GM23338 (cell line): Measurements from ENCODE around the gene TCN2.

Experiments
- CREB1 ChIP-seq: fragments of 250-450 bp; sonication (Bioruptor Pico); IDR thresholded peaks from 2 replicates; pipeline ENCODE4 v1.5.0; 2020; ENCODE audit warnings: low read depth, mild to moderate bottlenecking, moderate library complexity
- EZH2 ChIP-seq: fragments of 200-600 bp; sonication (generic); IDR thresholded peaks from one replicate; pipeline ENCODE4 v1.8.0; 2017; ENCODE audit warnings: antibody characterized with exemption, mild to moderate bottlenecking, low read depth; ENCODE audit not compliant: unreplicated experiment
- EZH2phosphoT487 ChIP-seq: fragments of 200-600 bp; sonication (generic); IDR thresholded peaks from one replicate; pipeline ENCODE4 v1.8.1; 2018; ENCODE audit warnings: antibody characterized with exemption; ENCODE audit not compliant: unreplicated experiment
- JUNB ChIP-seq: IDR thresholded peaks from one replicate; pipeline ENCODE4 v1.6.1; 2016; ENCODE audit warnings: antibody characterized with exemption; ENCODE audit not compliant: unreplicated experiment
- NANOG ChIP-seq: IDR thresholded peaks from 2 replicates; pipeline ENCODE4 v1.6.1; 2016; ENCODE audit warnings: antibody characterized with exemption, borderline replicate concordance
- POLR2AphosphoS5 ChIP-seq: IDR thresholded peaks from 2 replicates; pipeline ENCODE4 v1.6.1; 2016; ENCODE audit warnings: antibody characterized with exemption, low read depth
- ZNF331 ChIP-seq: fragments of 250-450 bp; sonication (Bioruptor Pico); IDR thresholded peaks from 2 replicates; pipeline ENCODE4 v1.5.0; 2020; ENCODE audit warnings: low read depth, mild to moderate bottlenecking, moderate library complexity
- TF ChIP-seq, protein P1 (sequence below), 2 experiments: fragments of 200-600 bp in 1 of 2; sonication (generic) in 1 of 2; conservative IDR thresholded peaks; 2 replicates each; pipeline versions ENCODE4 v1.5.1 to v1.6.1; 2016 to 2017; ENCODE audit warnings: antibody characterized with exemption in 2 of 2, low read depth in 2 of 2, mild to moderate bottlenecking in 2 of 2, moderate library complexity in 1 of 2
- TF ChIP-seq, protein P2 (sequence below): IDR thresholded peaks from one replicate; pipeline ENCODE4 v1.6.1; 2018; ENCODE audit warnings: antibody characterized with exemption; ENCODE audit not compliant: unreplicated experiment
- TF ChIP-seq, protein P3 (sequence below): fragments of 250-450 bp; sonication (Bioruptor Pico); IDR thresholded peaks from 2 replicates; pipeline ENCODE4 v1.5.0; 2020; ENCODE audit warnings: mild to moderate bottlenecking, moderate library complexity
- TF ChIP-seq, protein P4 (sequence below): IDR thresholded peaks from 2 replicates; pipeline ENCODE4 v1.6.1; 2016; ENCODE audit warnings: antibody characterized with exemption

DNA sequence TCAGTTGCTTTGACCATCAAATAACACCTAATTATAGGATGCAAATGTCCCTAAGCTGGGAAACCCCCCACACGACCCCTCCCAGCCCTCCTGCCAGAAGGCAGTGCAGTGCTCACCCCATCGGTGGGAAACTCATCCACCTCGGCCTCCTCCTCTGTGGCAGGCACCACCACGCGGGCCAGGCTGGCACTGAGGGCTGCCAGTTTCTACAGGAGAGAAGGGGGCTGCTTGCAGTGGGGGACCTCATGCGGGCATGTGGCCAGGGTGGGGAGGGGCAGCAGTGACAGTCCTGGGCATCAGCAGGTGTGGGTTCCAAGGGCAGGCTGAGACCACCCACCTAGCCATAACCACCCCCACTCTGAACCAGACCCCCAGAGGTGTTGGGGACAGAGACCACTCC lies 26.1 kb upstream of the TCN2 start:
- TF ChIP-seq EZH2 (no peak), EZH2phosphoT487 (no peak), POLR2AphosphoS5 (no peak), NANOG (no peak), ZNF331 (CRISPR knock-in tag) (no peak), CREB1 (no peak), JUNB (no peak)
- TF ChIP-seq, protein P1, sequence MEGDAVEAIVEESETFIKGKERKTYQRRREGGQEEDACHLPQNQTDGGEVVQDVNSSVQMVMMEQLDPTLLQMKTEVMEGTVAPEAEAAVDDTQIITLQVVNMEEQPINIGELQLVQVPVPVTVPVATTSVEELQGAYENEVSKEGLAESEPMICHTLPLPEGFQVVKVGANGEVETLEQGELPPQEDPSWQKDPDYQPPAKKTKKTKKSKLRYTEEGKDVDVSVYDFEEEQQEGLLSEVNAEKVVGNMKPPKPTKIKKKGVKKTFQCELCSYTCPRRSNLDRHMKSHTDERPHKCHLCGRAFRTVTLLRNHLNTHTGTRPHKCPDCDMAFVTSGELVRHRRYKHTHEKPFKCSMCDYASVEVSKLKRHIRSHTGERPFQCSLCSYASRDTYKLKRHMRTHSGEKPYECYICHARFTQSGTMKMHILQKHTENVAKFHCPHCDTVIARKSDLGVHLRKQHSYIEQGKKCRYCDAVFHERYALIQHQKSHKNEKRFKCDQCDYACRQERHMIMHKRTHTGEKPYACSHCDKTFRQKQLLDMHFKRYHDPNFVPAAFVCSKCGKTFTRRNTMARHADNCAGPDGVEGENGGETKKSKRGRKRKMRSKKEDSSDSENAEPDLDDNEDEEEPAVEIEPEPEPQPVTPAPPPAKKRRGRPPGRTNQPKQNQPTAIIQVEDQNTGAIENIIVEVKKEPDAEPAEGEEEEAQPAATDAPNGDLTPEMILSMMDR (conservative IDR thresholded peaks at IDR 0.05; ENCODE audit: low read depth in 2 of 2), result no peak
- TF ChIP-seq, protein P2, sequence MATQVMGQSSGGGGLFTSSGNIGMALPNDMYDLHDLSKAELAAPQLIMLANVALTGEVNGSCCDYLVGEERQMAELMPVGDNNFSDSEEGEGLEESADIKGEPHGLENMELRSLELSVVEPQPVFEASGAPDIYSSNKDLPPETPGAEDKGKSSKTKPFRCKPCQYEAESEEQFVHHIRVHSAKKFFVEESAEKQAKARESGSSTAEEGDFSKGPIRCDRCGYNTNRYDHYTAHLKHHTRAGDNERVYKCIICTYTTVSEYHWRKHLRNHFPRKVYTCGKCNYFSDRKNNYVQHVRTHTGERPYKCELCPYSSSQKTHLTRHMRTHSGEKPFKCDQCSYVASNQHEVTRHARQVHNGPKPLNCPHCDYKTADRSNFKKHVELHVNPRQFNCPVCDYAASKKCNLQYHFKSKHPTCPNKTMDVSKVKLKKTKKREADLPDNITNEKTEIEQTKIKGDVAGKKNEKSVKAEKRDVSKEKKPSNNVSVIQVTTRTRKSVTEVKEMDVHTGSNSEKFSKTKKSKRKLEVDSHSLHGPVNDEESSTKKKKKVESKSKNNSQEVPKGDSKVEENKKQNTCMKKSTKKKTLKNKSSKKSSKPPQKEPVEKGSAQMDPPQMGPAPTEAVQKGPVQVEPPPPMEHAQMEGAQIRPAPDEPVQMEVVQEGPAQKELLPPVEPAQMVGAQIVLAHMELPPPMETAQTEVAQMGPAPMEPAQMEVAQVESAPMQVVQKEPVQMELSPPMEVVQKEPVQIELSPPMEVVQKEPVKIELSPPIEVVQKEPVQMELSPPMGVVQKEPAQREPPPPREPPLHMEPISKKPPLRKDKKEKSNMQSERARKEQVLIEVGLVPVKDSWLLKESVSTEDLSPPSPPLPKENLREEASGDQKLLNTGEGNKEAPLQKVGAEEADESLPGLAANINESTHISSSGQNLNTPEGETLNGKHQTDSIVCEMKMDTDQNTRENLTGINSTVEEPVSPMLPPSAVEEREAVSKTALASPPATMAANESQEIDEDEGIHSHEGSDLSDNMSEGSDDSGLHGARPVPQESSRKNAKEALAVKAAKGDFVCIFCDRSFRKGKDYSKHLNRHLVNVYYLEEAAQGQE, result no peak
- TF ChIP-seq, protein P3, sequence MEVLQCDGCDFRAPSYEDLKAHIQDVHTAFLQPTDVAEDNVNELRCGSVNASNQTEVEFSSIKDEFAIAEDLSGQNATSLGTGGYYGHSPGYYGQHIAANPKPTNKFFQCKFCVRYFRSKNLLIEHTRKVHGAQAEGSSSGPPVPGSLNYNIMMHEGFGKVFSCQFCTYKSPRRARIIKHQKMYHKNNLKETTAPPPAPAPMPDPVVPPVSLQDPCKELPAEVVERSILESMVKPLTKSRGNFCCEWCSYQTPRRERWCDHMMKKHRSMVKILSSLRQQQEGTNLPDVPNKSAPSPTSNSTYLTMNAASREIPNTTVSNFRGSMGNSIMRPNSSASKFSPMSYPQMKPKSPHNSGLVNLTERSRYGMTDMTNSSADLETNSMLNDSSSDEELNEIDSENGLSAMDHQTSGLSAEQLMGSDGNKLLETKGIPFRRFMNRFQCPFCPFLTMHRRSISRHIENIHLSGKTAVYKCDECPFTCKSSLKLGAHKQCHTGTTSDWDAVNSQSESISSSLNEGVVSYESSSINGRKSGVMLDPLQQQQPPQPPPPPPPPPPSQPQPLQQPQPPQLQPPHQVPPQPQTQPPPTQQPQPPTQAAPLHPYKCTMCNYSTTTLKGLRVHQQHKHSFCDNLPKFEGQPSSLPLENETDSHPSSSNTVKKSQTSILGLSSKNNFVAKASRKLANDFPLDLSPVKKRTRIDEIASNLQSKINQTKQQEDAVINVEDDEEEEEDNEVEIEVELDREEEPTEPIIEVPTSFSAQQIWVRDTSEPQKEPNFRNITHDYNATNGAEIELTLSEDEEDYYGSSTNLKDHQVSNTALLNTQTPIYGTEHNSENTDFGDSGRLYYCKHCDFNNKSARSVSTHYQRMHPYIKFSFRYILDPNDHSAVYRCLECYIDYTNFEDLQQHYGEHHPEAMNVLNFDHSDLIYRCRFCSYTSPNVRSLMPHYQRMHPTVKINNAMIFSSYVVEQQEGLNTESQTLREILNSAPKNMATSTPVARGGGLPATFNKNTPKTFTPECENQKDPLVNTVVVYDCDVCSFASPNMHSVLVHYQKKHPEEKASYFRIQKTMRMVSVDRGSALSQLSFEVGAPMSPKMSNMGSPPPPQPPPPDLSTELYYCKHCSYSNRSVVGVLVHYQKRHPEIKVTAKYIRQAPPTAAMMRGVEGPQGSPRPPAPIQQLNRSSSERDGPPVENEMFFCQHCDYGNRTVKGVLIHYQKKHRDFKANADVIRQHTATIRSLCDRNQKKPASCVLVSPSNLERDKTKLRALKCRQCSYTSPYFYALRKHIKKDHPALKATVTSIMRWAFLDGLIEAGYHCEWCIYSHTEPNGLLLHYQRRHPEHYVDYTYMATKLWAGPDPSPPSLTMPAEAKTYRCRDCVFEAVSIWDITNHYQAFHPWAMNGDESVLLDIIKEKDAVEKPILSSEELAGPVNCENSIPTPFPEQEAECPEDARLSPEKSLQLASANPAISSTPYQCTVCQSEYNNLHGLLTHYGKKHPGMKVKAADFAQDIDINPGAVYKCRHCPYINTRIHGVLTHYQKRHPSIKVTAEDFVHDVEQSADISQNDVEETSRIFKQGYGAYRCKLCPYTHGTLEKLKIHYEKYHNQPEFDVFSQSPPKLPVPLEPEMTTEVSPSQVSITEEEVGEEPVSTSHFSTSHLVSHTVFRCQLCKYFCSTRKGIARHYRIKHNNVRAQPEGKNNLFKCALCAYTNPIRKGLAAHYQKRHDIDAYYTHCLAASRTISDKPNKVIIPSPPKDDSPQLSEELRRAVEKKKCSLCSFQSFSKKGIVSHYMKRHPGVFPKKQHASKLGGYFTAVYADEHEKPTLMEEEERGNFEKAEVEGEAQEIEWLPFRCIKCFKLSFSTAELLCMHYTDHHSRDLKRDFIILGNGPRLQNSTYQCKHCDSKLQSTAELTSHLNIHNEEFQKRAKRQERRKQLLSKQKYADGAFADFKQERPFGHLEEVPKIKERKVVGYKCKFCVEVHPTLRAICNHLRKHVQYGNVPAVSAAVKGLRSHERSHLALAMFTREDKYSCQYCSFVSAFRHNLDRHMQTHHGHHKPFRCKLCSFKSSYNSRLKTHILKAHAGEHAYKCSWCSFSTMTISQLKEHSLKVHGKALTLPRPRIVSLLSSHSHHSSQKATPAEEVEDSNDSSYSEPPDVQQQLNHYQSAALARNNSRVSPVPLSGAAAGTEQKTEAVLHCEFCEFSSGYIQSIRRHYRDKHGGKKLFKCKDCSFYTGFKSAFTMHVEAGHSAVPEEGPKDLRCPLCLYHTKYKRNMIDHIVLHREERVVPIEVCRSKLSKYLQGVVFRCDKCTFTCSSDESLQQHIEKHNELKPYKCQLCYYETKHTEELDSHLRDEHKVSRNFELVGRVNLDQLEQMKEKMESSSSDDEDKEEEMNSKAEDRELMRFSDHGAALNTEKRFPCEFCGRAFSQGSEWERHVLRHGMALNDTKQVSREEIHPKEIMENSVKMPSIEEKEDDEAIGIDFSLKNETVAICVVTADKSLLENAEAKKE (CRISPR knock-in tag), result no peak
- TF ChIP-seq, protein P4, sequence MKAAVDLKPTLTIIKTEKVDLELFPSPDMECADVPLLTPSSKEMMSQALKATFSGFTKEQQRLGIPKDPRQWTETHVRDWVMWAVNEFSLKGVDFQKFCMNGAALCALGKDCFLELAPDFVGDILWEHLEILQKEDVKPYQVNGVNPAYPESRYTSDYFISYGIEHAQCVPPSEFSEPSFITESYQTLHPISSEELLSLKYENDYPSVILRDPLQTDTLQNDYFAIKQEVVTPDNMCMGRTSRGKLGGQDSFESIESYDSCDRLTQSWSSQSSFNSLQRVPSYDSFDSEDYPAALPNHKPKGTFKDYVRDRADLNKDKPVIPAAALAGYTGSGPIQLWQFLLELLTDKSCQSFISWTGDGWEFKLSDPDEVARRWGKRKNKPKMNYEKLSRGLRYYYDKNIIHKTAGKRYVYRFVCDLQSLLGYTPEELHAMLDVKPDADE, result no peak
